Measurements from ENCODE around the gene PRRC2A.

The PRRC2A gene

DNA sequence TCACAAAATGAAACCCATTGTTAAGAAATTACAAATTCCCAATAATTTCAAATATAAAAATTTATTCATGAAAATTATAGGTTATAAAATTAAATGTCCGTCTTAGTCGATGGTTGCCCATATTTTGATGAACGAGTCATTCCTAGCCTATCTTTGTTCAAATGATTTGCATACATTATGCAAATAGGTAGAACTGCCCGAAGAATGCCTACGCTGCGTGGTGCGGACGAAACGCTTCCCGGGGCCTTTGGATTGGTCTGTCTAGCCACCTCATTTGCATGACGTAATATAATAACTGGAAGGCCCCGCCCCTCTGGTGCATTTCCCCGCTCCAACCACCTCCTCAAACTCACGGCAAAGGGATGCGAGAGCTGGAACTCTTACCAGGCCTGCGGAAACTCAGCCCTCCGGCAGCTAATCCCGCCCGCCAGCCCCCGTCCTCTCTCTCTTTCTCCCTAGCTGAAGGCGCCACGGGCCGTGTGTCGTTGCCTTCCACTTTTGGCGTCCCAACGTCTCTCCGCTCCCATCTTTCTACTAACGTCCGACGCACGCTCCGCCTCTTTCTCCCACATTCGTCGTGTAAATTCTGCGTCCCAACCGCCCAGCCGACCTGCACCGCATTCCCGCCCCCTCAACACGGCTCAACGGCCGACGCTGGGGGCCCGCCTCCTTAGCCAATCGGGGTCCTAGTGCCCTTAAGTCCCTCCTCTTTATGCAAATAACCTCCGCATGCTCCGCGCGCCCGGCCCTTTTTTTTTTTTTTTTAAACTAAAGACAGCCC is 520 bp upstream of the PRRC2A start:
- peak; percentile 97 for DNase-seq (ENCODE audit: low read depth)
- peak overlapping the region; percentile 99 for H3K4me3 ChIP-seq (ENCODE audit: low read depth, low read length)
- TF ChIP-seq, protein P1, sequence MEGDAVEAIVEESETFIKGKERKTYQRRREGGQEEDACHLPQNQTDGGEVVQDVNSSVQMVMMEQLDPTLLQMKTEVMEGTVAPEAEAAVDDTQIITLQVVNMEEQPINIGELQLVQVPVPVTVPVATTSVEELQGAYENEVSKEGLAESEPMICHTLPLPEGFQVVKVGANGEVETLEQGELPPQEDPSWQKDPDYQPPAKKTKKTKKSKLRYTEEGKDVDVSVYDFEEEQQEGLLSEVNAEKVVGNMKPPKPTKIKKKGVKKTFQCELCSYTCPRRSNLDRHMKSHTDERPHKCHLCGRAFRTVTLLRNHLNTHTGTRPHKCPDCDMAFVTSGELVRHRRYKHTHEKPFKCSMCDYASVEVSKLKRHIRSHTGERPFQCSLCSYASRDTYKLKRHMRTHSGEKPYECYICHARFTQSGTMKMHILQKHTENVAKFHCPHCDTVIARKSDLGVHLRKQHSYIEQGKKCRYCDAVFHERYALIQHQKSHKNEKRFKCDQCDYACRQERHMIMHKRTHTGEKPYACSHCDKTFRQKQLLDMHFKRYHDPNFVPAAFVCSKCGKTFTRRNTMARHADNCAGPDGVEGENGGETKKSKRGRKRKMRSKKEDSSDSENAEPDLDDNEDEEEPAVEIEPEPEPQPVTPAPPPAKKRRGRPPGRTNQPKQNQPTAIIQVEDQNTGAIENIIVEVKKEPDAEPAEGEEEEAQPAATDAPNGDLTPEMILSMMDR (IDR thresholded peaks at IDR 0.05; ENCODE audit: control insufficient read depth, extremely low read depth, insufficient read depth), result no peak

DNA sequence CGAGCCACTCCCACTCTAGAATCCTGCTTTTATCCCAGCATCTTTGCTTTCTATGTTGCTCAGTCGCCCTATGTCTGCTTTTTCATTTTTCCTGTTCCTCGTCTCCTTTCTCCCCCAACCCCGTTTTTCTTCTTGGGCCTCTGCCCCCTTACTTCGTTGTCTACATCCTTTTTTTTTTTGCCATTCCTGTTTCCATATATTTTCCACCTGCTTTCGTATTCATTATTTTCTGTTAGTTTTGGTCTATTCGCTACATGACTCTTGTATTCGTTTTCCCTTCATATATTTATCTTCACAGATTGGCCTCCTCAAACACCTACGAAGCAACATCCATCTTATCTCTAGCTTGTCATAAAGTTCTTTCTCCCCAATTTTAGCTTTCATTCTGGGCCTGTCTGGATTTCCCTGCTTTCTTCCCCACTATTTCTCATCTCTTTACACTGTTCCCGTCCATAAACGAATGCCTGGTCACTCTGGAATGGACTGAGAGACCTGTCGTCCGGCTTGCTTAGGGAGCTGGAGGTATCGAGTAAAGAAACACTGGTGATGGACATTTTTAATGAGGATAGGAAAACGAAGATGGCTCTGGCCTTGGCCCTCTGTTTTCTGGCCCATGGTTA is 915 bp downstream of the PRRC2A start:
- H3K4me3 ChIP-seq (ENCODE audit: low read depth, low read length), result peak overlapping the region; percentile 99
- no peak for DNase-seq (ENCODE audit: low read depth)
- TF ChIP-seq, protein P1 (IDR thresholded peaks at IDR 0.05; ENCODE audit: control insufficient read depth, extremely low read depth, insufficient read depth), result no peak

DNA sequence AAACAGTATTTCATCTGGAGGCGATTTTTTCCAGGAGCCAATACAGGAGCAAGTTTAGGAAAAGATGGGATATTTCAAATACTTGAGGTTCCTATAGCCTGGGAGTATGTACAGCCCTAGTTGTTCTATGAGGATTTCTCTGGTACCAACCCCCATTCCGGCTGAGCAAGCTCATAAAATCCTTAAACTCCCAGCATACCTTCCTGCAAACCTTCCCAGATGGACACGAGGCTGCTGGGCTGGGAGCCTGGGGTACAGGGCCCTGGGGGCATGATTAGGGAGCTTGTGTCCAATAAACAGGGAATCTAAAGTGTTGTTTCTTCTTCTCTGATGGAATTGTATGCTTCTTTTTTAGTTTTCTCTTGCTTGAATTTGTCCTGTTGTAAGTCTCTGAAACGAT is 1.5 kb downstream of the PRRC2A start:
- DNase-seq (ENCODE audit: low read depth), result peak; percentile 70
- TF ChIP-seq, protein P1 (IDR thresholded peaks at IDR 0.05; ENCODE audit: control insufficient read depth, extremely low read depth, insufficient read depth), result no peak
- peak overlapping the region; percentile 99 for H3K4me3 ChIP-seq (ENCODE audit: low read depth, low read length)

DNA sequence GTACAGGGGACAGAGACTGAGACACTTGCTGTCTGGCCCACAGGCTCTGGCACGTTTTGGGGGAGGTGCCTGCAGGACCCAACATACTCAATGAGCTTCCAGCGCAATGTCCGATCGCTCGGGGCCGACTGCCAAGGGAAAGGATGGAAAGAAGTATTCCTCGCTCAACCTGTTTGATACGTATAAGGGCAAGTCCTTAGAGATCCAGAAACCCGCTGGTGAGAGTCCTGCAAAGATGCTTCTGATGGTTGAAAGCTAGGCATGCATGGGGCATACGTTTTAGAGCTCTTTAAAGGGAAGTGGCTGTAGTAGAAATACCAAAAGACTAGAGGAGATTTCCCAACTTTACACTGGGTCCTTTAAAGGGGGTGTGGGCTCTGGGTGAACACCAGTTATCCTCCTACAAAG is 2.2 kb downstream of the PRRC2A start:
- DNase-seq (ENCODE audit: low read depth), result peak; percentile 86
- TF ChIP-seq, protein P1 (IDR thresholded peaks at IDR 0.05; ENCODE audit: control insufficient read depth, extremely low read depth, insufficient read depth), result no peak
- peak overlapping the region; percentile 99 for H3K4me3 ChIP-seq (ENCODE audit: low read depth, low read length)

GRCh38 chr6:31624070-31624469 is 3.6 kb downstream of the PRRC2A start:
- no peak for DNase-seq (ENCODE audit: low read depth)
- no peak overlapping the region for H3K4me3 ChIP-seq (ENCODE audit: low read depth, low read length)
- TF ChIP-seq, protein P1 (IDR thresholded peaks at IDR 0.05; ENCODE audit: control insufficient read depth, extremely low read depth, insufficient read depth), result no peak

DNA sequence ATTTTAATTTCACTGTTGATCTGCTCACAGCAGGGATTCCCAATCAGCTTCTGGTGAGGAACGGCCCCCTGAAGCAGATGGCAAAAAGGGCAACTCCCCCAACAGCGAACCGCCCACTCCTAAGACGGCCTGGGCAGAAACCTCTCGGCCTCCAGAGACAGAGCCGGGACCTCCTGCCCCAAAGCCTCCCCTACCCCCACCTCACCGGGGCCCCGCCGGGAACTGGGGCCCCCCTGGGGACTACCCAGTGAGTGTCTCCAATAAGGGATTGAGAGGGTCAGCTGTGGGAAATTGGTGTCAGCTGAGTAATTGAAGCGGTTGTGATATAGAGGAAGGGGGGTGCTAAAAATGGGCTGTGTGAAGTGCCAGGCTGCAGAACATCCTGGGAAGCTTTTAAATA is 6.4 kb downstream of the PRRC2A start:
- H3K4me3 ChIP-seq (ENCODE audit: low read depth, low read length), result no peak overlapping the region
- no peak for DNase-seq (ENCODE audit: low read depth)
- TF ChIP-seq, protein P1 (IDR thresholded peaks at IDR 0.05; ENCODE audit: control insufficient read depth, extremely low read depth, insufficient read depth), result no peak

Measured in LNCaP clone FGC (cell line).